ENCODE results near the gene ANKRD42.
"Not testable (repeated sequence)": the region's sequence is repeated elsewhere in the genome, so short reads cannot be mapped to it uniquely, and the experiment has no call there.

ANKRD42 gene

DNA sequence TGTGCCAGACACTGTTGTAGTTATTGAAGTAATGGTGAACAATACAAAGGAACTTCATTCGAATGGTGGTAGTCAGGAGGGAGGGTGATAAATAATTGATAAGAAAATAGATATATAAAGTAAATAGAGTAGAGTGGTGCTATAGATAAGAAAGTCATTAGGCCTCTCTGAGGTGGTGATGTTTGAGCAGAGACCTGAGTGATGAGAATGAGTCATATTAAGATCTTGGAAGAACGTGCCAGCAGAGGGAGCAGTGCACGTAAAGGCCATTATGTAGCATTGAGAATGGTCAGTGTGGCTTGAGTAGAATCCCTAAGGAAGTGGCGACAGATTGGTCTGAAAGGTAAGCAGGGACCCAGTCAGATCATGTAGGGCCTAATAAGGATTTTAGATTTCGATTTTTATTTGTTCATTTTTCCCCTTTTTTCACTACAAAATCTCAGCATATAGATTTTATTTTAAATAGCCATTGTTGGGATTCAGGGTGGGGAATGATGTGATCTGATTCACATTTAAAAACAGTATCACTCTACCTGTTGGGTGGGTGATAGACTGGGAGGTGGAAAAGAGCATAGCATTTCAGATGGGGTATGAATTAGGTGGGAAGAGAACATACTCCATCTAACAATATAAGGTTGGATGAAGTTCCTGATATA is 47.9 kb downstream of the ANKRD42 start:
- peak; percentile 66 for DNase-seq (ENCODE audit: low spot score)

DNA sequence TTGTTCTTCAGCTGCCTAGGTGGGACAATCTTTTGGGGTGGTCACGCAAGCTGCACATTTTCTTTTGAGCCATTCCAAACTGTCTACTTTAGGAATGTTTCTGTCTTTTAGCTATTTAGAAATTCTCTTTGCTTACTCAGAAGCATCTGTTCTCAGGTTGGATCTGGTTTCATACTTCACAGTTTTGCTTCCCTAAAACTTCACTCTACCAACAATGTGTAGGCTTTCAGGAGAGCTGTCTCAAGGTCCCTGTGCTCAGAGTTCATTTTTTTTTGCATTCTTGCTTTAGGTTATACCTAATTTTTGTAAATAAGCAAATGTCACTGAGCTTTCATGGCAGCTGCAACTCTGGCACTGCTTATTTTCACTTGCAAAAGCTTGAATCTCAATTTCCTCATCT is 55.9 kb downstream of the ANKRD42 start:
- DNase-seq (ENCODE audit: low spot score): no peak

DNA sequence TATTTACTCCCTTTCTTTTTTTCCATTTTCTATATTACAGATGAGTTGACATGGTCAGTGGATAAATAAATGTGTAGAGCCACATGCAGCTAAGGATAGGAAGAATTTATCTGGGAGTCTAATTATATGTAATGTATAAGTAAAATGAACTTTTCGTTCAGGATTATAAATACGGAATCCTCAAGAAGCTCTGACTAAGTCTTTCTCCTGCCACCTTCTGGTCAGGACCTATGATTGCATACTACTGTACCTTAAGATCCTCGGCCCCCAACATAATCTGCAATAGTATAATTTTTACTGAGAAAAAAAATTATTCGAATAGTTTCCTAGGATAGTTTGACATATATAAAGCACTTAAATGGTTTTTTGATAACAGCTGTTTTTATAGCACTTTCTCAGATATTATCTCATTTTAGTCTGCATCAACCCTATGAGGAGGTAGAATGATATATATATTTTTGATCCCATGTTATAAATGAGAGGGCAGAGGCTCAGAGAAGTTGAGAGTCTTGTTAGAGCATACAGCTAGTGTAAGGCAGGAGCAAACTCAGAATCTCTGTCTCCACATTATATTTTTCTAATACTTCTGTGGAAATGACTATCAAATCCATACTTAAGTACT is 56.6 kb downstream of the ANKRD42 start:
- peak; percentile 36 for DNase-seq (ENCODE audit: low spot score)

DNA sequence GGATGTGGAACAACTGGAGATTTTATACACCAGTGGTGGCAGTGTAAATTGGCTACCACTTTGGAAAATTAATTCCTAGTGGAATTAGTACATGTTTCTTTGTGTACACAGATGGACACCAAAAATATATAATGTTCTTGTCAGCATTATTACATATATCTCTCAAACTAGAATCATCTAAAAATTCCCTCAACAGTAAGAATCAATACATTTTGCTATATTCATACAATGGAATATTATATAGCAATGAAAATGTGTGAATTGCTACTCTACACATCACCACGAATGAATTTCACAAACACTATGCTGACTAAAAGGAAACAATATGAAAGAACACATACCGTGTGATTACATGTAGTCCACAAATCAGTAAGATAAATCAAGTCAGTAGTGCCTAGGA is 58.8 kb downstream of the ANKRD42 start:
- DNase-seq (ENCODE audit: low spot score): no peak

DNA sequence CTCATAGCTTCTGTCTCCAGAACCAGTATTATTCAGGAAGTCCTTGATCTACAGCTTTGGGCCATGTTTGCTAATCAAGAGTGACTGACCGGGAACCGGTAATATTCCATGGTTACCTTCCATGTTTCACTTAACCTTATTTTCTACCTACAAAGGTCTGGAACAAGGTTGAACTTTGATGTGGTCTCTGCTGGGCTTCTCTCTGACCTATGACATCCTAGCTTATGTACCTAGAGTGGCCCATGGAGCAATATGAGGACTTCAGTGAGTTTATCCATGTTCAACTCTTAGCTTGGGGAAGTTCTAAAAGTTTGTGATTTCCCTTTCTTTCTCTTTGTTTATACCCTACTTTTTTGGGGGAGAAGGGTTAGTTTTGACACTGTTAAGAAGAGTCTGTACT is 59.4 kb downstream of the ANKRD42 start:
- no peak for DNase-seq (ENCODE audit: low spot score)

DNA sequence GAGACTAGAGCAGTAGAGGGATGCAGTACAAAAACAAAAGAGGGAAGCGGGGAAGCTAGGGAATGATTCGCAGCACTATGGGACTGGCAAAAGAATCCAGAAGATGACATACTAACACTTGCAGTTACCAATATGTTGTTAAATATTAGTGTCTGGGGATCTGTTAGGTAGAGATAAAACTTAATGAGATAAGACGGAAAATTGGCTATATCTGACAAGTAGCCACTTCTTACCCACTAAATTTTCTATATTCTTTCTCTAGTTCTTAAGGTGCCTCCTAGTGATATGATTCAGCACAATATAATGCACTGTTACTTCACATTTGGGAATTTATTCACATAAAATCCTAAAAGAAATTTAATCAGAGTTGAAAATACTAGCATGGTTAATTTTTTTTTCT is 61.9 kb downstream of the ANKRD42 start:
- no peak for DNase-seq (ENCODE audit: low spot score)

DNA sequence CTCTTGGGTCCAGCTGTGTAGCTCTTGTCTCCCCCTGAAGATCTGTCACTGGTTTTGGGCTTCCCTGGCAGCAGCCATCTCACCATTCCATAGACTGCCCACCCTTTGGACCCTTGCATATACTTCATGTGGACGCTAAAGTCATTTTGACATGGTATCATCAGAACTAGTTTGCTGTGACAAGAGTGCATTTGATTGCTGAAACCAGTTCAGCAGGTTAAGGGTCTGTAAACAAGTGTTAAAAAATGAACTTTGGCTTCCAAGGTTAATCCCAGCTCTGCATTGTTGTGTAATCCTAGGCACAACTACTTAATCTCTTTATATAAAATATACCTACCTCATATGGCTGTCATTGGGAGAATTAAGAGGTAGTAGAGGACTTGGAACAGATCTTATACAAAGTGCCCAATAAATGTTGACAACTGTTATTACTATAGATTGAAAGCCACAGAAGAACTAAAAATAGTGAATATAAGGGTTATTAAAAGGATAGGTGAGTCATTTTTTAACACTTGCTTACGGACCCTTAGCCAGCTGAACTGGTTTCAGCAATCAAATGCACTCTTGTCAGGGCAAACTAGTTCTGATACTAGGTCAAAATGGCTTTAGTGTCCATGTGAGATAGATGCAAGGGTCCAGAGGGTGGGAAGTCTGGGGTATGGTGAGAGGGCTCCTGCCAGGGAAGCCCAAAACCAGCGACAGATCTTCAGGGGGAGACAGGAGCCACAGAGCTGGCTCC is 63.3 kb downstream of the ANKRD42 start:
- DNase-seq (ENCODE audit: low spot score): no peak

DNA sequence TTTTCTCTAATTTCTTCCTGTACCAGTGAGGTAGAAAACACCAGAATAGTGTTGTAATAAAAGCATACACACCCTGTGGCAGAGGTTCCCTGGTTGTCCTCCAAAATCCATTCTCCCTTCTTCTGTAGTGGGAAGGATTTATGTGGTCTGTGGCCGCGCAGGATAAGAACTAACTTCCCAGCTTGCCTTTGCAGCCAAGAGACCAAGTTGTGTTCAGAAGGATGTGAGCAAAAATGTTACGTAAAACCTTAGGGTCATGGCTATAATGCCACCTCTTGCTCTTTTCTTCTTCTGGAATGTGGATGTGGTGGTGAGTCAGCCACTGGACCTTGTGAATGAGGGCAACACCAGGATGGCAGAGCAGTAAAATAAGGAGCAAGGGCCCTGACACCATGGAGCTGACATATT is 64.3 kb downstream of the ANKRD42 start:
- DNase-seq (ENCODE audit: low spot score): peak; percentile 39

DNA sequence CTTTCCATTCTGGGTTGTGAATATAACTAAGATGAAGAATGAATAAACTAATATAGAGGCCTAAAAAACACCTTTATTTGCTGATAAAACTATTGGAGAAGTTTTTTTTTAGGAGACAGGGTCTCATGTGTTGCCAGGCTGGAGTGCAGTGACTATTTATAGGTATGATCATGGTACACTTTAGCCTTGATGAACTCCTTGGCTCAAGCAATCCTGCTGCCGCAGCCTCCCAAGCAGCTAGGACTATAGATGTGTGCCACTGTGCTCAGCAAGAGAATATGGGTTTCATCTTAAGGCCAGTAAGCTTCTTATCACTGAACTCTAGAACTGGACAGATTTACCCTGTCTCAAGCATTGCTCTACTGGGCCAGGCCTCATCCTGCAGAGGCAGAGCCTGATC is 66.0 kb downstream of the ANKRD42 start:
- no peak for DNase-seq (ENCODE audit: low spot score)

DNA sequence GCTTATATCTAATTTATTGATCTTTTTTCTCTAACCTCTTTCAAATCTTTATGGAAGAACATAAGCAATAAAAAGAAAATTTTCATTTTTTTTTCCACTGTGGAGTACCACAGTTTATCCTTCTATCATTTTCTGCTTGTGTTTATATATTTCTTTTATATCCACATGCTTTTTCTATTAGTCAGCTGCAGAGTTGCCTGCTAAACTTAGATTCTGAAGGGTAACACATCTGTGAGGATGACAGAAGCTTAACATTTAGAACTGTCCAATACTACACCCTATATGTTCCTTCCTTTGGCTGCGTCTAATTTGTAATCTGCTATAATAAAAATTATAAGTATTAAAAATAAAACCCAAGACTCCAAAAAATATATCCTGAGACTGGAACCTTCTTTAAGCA is 71.8 kb downstream of the ANKRD42 start:
- no peak for DNase-seq (ENCODE audit: low spot score)

DNA sequence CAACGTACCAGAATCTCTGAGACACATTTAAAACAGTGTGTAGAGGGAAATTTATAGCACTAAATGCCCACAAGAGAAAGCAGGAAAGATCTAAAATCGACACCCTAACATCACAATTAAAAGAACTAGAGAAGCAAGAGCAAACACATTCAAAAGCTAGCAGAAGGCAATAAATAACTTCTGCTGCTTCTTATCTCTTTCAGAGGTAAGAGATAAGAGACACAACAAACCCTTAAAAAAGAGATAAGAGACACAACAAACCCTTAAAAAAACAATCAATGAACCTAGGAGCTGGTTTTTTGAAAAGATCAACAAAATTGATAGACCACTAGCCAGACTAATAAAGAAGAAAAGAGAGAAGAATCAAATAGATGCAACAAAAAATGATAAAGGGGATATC is 75.6 kb downstream of the ANKRD42 start:
- DNase-seq (ENCODE audit: low spot score): not testable (repeated sequence)

DNA sequence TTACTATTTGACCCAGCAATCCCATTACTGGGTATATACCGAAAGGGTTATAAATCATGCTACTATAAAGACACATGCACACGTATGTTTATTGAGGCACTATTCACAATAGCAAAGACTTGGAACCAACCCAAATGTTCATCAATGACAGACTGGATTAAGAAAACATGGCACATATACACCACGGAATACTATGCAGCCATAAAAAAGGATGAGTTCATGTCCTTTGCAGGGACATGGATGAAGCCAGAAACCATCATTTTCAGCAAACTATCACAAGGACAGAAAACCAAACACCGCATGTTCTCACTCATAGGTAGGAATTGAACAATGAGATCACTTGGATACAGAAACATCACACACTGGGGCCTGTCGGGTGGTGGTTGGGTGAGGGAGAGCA is 78.2 kb downstream of the ANKRD42 start:
- not testable (repeated sequence) for DNase-seq (ENCODE audit: low spot score)

DNA sequence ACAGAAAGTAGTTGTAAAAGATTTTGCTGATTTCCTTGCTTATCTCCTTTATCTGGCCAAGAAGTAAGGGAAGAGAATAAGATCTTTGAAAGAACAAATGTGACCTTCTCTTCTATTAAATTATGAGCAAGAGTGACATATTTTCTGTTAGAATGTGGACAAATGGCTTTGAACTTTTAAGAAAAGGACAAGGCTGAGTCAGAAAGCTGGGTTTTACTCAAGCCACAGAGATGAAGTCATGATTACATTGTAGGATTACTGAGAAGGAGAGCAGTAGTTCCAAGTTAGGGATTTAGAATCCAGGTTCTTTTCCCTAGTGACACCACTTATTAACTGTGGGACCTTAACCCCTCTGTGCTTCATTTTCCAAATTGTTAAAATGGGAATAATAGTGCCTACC is 79.1 kb downstream of the ANKRD42 start:
- no peak for DNase-seq (ENCODE audit: low spot score)

DNA sequence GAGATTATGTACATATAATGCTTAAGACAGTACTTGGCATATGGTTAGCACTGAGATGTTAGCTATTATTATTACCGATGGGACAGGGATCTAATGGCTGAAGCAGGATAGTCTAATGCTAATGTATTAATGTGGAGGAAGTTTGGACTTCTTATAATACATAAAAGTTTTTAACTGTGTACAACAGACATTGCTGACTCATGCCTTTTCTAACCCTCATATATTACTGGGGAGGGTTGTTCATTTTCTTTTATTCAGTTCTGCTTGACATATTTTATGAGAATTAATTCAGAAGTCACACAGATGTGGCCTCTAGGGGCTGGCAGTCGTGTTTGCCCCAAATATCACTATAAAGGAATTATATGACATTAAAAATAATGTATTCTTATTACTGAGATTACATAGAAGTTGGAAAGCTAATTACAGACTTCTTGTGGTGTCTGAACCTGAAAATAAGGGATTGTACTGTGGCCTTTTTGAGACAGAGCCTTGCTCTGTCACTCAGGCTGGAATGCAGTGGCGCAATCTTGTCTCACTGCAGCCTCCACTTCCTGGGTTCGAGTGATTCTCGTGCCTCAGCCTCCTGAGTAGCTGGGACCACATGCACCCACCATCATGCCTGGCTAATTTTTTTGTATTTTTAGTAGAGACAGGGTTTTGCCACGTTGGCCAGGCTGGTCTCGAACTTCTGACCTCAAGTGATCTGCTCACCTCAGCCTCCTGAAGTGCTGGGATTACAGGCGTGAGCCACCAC is 82.6 kb downstream of the ANKRD42 start:
- no peak for DNase-seq (ENCODE audit: low spot score)

DNA sequence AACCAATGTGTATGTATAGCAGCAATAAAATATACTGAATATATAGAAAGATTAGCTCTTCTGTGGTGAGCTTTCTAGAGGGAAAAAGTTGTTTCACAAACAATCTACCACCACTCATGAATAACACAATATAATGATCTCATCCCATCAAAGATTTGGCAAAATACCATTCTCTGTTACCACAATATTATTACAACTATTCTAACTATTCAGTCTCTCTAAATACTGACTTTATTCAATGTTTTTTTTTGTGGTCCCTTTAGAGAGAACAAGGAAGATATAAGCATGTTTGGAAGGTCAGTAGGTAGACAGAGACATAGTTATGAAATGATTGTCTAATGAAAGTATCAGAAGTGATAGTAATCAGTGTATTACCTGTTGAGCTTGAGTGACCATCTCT is 84.8 kb downstream of the ANKRD42 start:
- no peak for DNase-seq (ENCODE audit: low spot score)

DNA sequence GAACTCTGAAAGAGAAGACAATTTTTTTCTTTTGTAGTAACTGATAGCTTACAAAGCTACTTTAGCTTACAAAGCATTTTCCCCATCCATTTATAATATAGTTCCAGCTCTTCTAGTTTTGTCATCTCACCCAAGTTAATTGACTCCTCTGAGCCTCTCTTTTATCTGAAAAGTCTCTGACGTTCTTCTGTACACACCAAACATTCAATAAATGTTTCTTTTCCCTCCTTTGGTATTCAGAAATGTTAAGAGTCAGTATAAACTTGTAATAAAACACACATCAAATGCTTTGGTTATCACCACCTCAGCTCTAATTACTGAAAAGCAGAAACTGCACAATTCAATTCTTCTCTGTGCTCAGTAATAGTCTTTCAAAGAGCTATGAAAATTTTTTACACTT is 86.7 kb downstream of the ANKRD42 start:
- no peak for DNase-seq (ENCODE audit: low spot score)

DNA sequence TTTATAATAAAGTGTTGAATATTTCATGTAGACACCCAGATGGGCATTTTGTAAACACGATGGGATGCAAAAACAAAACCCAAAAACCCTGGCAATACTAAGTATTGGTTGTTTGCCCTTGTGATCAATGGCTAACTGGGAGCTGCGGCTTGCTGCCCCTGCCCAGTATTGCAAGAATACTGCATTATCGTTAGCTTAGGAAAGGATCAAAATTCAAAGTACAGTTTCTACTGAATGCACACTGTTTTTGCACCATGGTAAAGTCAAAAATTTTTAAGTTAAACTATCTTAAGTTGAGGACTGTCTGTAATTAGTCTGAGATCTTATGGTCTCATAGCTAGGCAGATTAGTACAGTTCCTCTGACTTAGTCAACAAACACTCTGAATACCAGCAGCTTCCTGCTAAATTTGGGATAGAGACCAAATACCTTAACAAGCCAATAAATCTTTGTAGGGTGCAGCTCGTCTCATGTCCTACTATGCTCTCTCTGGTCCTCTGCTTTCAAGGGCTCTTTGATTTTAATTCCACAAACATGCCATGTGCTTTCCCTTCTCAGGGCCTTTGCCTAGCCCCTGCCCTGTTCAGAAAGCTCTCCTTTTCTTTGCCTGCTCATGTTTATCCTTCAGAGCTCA is 88.7 kb downstream of the ANKRD42 start:
- DNase-seq (ENCODE audit: low spot score): no peak

DNA sequence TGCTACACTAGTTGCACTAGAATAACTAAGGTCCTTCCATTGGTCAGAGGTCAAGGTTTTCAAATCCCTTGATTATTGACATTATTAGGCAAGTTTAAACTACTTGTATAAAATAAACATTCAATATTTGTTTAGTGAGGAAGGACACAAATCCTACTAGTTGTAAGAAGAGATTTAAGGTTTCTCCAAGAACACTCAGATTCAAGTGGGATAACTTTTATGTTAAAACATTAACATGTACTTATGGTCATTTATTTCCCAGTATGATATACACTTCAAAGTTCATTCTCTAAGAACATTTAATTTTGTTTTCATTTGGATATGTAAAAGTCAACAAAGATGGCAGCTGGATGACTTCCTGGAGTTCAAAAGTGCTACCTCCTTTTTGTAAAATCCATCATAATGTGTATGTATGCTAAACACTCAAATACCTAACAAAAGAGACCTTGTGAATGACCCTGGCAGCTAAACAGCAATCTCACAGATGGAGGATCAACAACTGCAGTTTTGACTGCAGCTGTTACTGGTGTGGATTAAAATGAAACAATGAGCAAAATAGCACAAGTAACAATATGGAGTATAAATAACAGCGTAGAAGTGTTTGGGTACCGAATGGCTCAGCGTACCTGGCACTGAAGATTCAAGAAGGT is 91.1 kb downstream of the ANKRD42 start:
- no peak for DNase-seq (ENCODE audit: low spot score)

DNA sequence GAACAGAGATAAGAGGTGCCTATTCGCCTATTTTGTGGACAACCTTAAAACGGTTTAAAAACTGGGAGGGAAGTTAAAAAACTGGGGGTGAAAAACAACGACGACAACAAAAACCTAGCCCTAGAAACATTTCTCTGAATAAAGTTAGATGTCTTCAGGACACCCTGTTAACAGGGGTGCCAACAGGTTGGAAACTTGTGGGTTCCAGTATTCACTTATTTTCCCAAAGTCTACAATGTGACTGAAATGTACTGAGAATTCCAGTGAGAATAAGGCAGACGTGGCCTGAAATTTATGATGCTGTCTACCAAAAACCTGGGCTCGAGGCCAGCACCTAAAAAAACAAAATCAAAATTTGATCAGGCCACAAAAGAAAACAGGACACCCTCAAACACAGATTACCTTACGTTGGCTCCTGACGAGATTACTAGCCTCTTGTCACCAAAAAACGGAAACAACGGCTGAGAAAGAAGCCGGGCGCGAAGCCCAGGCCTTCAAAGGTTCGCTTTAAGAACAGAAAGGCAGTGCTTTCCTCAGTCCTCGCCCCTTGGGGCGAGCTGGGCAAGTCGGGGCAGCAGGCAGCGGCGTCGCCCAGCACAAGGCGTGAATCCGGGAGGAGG is 91.7 kb downstream of the ANKRD42 start:
- DNase-seq (ENCODE audit: low spot score): peak; percentile 5

DNA sequence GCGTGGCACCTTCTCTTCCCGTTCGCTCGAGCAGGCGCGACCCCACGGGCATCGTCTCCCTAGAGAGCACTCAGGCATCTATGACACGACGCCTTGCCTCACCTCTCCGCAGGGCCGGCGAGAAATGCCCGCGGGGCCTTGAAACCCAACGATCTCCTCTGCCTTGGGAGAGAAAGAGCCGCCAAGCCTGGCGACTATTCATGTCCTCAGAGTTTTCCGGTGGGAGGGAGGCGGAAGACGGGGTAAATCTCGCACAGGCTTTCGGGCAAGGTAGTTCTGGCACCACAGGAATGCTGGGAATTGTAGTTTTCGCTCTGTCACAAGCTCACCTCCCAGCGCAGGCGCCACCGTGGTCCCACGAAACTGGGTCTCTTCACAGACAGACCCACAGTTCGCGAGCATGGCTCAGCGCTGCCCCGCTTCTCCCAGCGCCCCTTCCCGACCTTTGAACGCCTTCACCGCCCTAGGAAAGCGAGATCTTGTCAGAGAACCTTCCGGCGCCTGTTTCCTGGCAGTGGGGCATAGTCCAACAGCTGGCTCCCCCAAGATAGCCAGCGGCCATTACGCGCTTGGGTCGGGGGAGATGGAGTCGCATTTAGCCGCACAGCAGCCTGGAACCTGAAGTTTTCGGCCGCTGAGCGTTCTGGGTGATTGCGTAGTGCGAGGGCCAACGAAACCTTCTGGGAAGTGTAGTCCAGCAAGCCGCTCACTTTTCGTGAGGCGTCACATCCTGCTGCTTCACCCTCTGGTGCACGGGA is 92.4 kb downstream of the ANKRD42 start, which contains the start of gene CCDC90B:
Gene CCDC90B, minus strand, starts transcription at position 597 of the 758 bp plus-strand sequence. Its CDS starts 395 bp downstream, at position 202.
- DNase-seq (ENCODE audit: low spot score): peak; percentile 95
